Measurements from ENCODE around the gene TBC1D22A. TPM values are rescaled to one million over a fixed set of nuclear protein-coding genes. Genes with fewer than 3 reads are reported as not detected.

The TBC1D22A gene
- total RNA-seq, 1 donor from 2014 or later: 34.1 TPM

DNA sequence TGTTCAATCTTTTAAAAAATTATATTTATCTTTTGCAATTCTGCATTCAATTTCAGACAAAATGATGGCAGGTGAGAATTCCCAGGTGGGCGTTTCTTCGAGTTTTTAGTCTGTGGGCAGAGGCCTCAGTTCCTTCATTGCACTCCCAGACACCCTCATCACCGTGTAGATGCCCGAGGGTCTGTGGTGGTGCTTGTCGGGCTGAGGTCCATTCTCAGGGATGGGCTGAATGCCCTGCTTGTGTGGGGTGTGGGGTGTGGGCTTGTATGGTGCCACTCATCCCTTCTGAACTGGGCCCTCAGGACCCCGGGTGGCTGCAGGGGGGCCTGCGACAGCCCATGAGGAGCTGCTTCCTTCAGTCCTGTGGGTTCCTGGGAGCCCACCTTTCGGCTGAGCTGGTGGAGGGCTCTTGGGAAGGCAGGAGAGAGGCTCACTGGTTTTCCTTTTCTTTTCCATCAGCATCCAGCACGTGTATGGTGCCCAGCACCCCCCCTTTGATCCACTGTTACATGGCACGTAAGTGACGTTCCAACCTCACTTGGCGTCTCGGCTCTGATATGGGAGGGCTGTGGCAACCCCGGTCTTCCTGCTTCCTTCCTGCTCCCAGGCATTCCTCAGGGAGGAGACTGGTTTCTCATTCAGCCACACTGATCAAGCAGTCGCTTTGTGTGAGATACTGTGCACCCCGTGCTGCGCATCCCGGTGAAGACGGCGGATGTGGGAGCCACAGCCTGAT lies 29.8 kb downstream of the TBC1D22A start:
- H3K4me1 ChIP-seq: peaks cover 33% of the 10 kb centered on the region
- DNase-seq (no peak), ATAC-seq (peak in 1 of 2 donors; percentile 19)
- H3K36me3 ChIP-seq: peaks cover 42% of the 10 kb centered on the region
- no peak for TF ChIP-seq CTCF (IDR thresholded peaks at IDR 0.05)
- no peak overlapping the region for H3K4me3 ChIP-seq
- H3K27me3 ChIP-seq (ENCODE audit: low read depth): no peaks in the 10 kb centered on the region
- H3K9me3 ChIP-seq: no peaks in the 10 kb centered on the region
- H3K27ac ChIP-seq: peak overlapping the region; percentile 77
- intact Hi-C loops (cut with DNase I): no loop called here

- Histone ChIP-seq H3K36me3 (peaks cover 48% of the 10 kb centered on the region), H3K9me3 (no peaks in the 10 kb centered on the region), H3K27me3 (ENCODE audit: low read depth) (no peaks in the 10 kb centered on the region), H3K4me3 (no peak overlapping the region), H3K27ac (peak overlapping the region; percentile 77), H3K4me1 (peaks cover 33% of the 10 kb centered on the region)
- intact Hi-C loops (cut with DNase I): no loop called here
- no peak for TF ChIP-seq CTCF (IDR thresholded peaks at IDR 0.05)
- ATAC-seq (no peak), DNase-seq (no peak)
Measured at GRCh38 chr22:46792841-46793261, 30.4 kb downstream of the TBC1D22A start.

- Histone ChIP-seq H3K4me1 (peaks cover 38% of the 10 kb centered on the region), H3K27ac (no peak overlapping the region), H3K4me3 (no peak overlapping the region), H3K27me3 (ENCODE audit: low read depth) (no peaks in the 10 kb centered on the region), H3K36me3 (peaks cover 55% of the 10 kb centered on the region), H3K9me3 (no peaks in the 10 kb centered on the region)
- intact Hi-C loops (cut with DNase I): no loop called here
- no peak for TF ChIP-seq CTCF (IDR thresholded peaks at IDR 0.05)
- ATAC-seq (no peak), DNase-seq (no peak)
Measured at GRCh38 chr22:46793497-46793896, 31.0 kb downstream of the TBC1D22A start.

DNA sequence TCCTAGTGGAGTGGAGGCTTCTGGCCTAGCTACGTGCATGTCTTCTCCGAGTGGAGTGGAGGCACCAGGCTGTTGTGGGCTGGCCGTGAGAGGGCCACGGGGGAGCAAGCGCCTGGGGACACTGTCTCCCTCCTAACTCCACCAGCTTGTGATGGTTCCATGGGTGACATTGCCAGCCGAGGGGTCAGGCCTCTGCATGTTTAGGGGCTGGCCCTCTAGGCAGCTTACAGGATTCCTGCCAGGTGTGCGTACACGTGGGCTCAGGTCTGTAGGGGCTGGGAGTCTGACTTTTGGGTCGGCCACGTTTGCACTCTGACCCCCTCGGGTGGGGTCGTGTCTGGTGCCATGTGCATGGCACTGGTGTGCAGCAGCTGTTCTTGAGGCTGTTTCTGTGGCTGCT lies 31.6 kb downstream of the TBC1D22A start:
- no peak overlapping the region for H3K27ac ChIP-seq
- H3K4me1 ChIP-seq: peaks cover 41% of the 10 kb centered on the region
- no peak overlapping the region for H3K4me3 ChIP-seq
- no peaks in the 10 kb centered on the region for H3K27me3 ChIP-seq (ENCODE audit: low read depth)
- peaks cover 56% of the 10 kb centered on the region for H3K36me3 ChIP-seq
- ATAC-seq: no peak
- intact Hi-C loops (cut with DNase I): no loop called here
- no peaks in the 10 kb centered on the region for H3K9me3 ChIP-seq
- no peak for DNase-seq
- no peak for TF ChIP-seq CTCF (IDR thresholded peaks at IDR 0.05)

DNA sequence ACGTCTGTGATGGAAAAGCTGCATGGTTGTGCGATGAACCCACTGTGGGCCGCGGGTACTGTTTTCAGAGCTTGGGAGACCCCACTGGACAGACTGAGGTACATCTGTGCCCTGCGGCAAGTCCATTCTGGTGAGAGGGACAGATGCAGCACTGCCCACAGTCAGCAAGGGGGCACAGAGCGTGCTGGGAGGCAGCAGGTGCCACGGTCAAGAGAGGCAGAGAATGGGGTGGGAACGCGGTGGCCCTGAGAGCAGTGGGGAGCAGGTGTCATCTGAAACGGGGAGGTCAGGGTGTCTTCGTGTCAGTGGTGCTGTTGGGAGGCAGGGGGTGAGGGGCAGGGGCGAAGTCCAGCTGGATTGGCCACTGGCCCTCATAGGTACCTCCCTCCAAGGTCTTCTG lies 32.0 kb downstream of the TBC1D22A start:
- H3K4me1 ChIP-seq: peaks cover 43% of the 10 kb centered on the region
- DNase-seq (no peak), ATAC-seq (no peak)
- no peaks in the 10 kb centered on the region for H3K27me3 ChIP-seq (ENCODE audit: low read depth)
- no peak overlapping the region for H3K4me3 ChIP-seq
- TF ChIP-seq CTCF (IDR thresholded peaks at IDR 0.05): no peak
- no peak overlapping the region for H3K27ac ChIP-seq
- intact Hi-C loops (cut with DNase I): no loop called here
- H3K9me3 ChIP-seq: no peaks in the 10 kb centered on the region
- peaks cover 61% of the 10 kb centered on the region for H3K36me3 ChIP-seq

Measured in lower lobe of right lung (tissue), 2 donors.